ENCODE measurements around the gene FARP1. TPM values are rescaled to one million over a fixed set of nuclear protein-coding genes. Genes with fewer than 3 reads are reported as not detected.

FARP1 gene
- total and polyA plus RNA-seq, 2 of the 13 experiments (the other 11 are each of a cell fraction or from before 2014, with no cell fraction given): 70.6 to 126 TPM

- TF ChIP-seq CC2D1A (CRISPR knock-in tag; IDR thresholded peaks at IDR 0.05) (no peak), MEIS2 (CRISPR knock-in tag; IDR thresholded peaks at IDR 0.05) (0 out of 2 replicates have a peak, but pooled peaks have one; percentile 44), TRIM24 (CRISPR knock-in tag; IDR thresholded peaks at IDR 0.05) (no peak), HDAC2 (CRISPR knock-in tag; IDR thresholded peaks at IDR 0.05) (peak; percentile 90), ZNF724P (CRISPR knock-in tag; IDR thresholded peaks at IDR 0.05; ENCODE audit: borderline replicate concordance) (no peak), NR2F6 (IDR thresholded peaks at IDR 0.05) (peak; percentile 75; the same call in 1 of the 2 replicates), NR2F6 (CRISPR knock-in tag; IDR thresholded peaks at IDR 0.05) (peak; percentile 69), CREB1 (IDR thresholded peaks at IDR 0.05) (no peak), CREB1 (CRISPR knock-in tag; IDR thresholded peaks at IDR 0.05) (peak; percentile 71; the same call in 1 of the 2 replicates), BHLHE40 (IDR thresholded peaks at IDR 0.05; ENCODE audit: low read length) (peak; percentile 52; the same call in 1 of the 2 replicates), TMF1 (CRISPR knock-in tag; IDR thresholded peaks at IDR 0.05; ENCODE audit: low read depth) (no peak), ZNF709 (CRISPR knock-in tag; IDR thresholded peaks at IDR 0.05) (no peak), ZNF446 (CRISPR knock-in tag; IDR thresholded peaks at IDR 0.05) (no peak), ZNF737 (CRISPR knock-in tag; IDR thresholded peaks at IDR 0.05; ENCODE audit: borderline replicate concordance) (no peak), PLRG1 (conservative IDR thresholded peaks at IDR 0.05) (no peak), NCOA2 (CRISPR knock-in tag; IDR thresholded peaks at IDR 0.05) (peak; percentile 85), MBD4 (IDR thresholded peaks at IDR 0.05; ENCODE audit: borderline replicate concordance, low read length) (no peak), SMAD9 (CRISPR knock-in tag; IDR thresholded peaks at IDR 0.05) (no peak)
- TF ChIP-seq, protein P1, sequence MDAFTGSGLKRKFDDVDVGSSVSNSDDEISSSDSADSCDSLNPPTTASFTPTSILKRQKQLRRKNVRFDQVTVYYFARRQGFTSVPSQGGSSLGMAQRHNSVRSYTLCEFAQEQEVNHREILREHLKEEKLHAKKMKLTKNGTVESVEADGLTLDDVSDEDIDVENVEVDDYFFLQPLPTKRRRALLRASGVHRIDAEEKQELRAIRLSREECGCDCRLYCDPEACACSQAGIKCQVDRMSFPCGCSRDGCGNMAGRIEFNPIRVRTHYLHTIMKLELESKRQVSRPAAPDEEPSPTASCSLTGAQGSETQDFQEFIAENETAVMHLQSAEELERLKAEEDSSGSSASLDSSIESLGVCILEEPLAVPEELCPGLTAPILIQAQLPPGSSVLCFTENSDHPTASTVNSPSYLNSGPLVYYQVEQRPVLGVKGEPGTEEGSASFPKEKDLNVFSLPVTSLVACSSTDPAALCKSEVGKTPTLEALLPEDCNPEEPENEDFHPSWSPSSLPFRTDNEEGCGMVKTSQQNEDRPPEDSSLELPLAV (CRISPR knock-in tag; conservative IDR thresholded peaks at IDR 0.05; ENCODE audit: low read depth): no peak
- TF ChIP-seq, protein P2, sequence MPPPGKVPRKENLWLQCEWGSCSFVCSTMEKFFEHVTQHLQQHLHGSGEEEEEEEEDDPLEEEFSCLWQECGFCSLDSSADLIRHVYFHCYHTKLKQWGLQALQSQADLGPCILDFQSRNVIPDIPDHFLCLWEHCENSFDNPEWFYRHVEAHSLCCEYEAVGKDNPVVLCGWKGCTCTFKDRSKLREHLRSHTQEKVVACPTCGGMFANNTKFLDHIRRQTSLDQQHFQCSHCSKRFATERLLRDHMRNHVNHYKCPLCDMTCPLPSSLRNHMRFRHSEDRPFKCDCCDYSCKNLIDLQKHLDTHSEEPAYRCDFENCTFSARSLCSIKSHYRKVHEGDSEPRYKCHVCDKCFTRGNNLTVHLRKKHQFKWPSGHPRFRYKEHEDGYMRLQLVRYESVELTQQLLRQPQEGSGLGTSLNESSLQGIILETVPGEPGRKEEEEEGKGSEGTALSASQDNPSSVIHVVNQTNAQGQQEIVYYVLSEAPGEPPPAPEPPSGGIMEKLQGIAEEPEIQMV (CRISPR knock-in tag; IDR thresholded peaks at IDR 0.05; ENCODE audit: low read depth): 0 out of 2 replicates have a peak, but pooled peaks have one; percentile 48
- TF ChIP-seq, protein P3, sequence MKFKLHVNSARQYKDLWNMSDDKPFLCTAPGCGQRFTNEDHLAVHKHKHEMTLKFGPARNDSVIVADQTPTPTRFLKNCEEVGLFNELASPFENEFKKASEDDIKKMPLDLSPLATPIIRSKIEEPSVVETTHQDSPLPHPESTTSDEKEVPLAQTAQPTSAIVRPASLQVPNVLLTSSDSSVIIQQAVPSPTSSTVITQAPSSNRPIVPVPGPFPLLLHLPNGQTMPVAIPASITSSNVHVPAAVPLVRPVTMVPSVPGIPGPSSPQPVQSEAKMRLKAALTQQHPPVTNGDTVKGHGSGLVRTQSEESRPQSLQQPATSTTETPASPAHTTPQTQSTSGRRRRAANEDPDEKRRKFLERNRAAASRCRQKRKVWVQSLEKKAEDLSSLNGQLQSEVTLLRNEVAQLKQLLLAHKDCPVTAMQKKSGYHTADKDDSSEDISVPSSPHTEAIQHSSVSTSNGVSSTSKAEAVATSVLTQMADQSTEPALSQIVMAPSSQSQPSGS (CRISPR knock-in tag; IDR thresholded peaks at IDR 0.05): peak; percentile 42; the same call in 1 of the 2 replicates
- TF ChIP-seq, protein P4, sequence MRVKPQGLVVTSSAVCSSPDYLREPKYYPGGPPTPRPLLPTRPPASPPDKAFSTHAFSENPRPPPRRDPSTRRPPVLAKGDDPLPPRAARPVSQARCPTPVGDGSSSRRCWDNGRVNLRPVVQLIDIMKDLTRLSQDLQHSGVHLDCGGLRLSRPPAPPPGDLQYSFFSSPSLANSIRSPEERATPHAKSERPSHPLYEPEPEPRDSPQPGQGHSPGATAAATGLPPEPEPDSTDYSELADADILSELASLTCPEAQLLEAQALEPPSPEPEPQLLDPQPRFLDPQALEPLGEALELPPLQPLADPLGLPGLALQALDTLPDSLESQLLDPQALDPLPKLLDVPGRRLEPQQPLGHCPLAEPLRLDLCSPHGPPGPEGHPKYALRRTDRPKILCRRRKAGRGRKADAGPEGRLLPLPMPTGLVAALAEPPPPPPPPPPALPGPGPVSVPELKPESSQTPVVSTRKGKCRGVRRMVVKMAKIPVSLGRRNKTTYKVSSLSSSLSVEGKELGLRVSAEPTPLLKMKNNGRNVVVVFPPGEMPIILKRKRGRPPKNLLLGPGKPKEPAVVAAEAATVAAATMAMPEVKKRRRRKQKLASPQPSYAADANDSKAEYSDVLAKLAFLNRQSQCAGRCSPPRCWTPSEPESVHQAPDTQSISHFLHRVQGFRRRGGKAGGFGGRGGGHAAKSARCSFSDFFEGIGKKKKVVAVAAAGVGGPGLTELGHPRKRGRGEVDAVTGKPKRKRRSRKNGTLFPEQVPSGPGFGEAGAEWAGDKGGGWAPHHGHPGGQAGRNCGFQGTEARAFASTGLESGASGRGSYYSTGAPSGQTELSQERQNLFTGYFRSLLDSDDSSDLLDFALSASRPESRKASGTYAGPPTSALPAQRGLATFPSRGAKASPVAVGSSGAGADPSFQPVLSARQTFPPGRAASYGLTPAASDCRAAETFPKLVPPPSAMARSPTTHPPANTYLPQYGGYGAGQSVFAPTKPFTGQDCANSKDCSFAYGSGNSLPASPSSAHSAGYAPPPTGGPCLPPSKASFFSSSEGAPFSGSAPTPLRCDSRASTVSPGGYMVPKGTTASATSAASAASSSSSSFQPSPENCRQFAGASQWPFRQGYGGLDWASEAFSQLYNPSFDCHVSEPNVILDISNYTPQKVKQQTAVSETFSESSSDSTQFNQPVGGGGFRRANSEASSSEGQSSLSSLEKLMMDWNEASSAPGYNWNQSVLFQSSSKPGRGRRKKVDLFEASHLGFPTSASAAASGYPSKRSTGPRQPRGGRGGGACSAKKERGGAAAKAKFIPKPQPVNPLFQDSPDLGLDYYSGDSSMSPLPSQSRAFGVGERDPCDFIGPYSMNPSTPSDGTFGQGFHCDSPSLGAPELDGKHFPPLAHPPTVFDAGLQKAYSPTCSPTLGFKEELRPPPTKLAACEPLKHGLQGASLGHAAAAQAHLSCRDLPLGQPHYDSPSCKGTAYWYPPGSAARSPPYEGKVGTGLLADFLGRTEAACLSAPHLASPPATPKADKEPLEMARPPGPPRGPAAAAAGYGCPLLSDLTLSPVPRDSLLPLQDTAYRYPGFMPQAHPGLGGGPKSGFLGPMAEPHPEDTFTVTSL (CRISPR knock-in tag; IDR thresholded peaks at IDR 0.05; ENCODE audit: borderline replicate concordance): peak; percentile 86
These were observed 165.4 kb downstream of the FARP1 start (continued) for GRCh38 chr13:98308086-98308911.

Measured in HepG2 (cell line).